GM12873 (cell line): ENCODE results near the gene MITF.

Experiments used
- CTCF ChIP-seq: IDR thresholded peaks from 2 replicates; pipeline ENCODE4 v1.5.1; 2012; ENCODE audit warnings: low read depth, mild to moderate bottlenecking, moderate library complexity, low read length, control low read depth; ENCODE audit not compliant: insufficient read depth; ENCODE audit errors: missing control alignments

MITF gene

GRCh38 chr3:69716119-69716518 lies 23.1 kb upstream of the MITF start:
- TF ChIP-seq CTCF: no peak

GRCh38 chr3:69718866-69719586 lies 20.2 kb upstream of the MITF start:
- TF ChIP-seq CTCF: no peak

- TF ChIP-seq CTCF: no peak
These were observed 19.6 kb upstream of the MITF start for GRCh38 chr3:69719587-69720122.

- TF ChIP-seq CTCF: no peak
These were observed 18.4 kb upstream of the MITF start for GRCh38 chr3:69720824-69721223.

- no peak for TF ChIP-seq CTCF
These were observed 15.9 kb upstream of the MITF start for GRCh38 chr3:69723389-69723788.

GRCh38 chr3:69724722-69725435 lies 14.4 kb upstream of the MITF start:
- no peak for TF ChIP-seq CTCF

- TF ChIP-seq CTCF: no peak
These were observed 13.2 kb upstream of the MITF start for GRCh38 chr3:69725994-69726571.
